ENCODE results near the gene CRISPLD2.

Gene CRISPLD2, protein sequence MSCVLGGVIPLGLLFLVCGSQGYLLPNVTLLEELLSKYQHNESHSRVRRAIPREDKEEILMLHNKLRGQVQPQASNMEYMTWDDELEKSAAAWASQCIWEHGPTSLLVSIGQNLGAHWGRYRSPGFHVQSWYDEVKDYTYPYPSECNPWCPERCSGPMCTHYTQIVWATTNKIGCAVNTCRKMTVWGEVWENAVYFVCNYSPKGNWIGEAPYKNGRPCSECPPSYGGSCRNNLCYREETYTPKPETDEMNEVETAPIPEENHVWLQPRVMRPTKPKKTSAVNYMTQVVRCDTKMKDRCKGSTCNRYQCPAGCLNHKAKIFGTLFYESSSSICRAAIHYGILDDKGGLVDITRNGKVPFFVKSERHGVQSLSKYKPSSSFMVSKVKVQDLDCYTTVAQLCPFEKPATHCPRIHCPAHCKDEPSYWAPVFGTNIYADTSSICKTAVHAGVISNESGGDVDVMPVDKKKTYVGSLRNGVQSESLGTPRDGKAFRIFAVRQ

DNA sequence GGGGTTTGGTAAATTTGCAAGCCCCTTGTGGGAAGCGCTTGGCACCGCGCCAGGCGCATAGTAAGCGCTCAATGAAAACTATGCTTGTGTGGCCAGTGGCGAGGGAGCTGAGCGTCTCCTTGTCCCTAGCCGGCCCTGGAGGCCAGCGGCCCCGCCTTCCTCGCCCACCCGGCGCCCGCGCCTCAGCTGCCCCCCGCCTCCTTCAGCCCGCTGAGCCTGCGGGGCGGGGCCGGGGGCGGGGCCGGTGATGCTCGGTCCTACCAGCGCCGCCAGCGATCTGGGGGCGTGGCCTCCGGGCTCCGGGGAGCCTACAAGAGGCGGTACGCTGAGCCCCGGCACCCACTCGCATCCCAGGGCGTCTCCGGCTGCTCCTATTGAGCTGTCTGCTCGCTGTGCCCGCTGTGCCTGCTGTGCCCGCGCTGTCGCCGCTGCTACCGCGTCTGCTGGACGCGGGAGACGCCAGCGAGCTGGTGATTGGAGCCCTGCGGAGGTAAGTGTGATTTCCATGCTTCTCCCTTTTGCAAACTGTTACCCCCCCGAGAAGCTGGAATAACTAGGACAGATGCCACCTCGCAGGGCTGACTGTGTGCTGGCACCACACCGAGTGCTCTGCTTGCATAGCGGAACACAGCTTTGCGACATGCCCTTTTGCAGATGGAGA is at the start of gene CRISPLD2:
TSS of gene CRISPLD2 (plus strand) at position 342 of the 661 bp plus-strand sequence. CDS start 18,511 bp downstream, outside the sequence.
- DNase-seq (ENCODE audit: low spot score), result peak; percentile 83

DNA sequence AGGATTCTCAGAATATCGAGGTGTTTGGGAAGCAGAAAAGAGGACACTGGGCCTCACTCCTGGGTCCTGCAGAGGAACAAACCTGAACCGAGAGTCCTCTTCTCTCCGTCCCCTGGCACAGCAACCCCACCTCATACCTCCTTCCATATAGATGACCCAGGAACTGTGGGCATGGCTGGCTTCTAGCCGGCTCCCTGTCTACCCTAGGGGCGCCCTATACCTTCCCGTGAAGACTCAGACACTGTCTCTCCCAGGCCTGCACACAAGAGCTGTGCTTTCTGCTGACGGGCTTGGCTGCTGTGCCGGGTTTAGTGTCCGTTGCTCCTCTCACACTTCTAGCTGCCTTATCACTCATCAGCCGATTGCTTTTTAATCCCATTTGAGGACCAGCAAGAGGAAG is 46.5 kb upstream of the CRISPLD2 start:
- DNase-seq (ENCODE audit: low spot score), result no peak

DNA sequence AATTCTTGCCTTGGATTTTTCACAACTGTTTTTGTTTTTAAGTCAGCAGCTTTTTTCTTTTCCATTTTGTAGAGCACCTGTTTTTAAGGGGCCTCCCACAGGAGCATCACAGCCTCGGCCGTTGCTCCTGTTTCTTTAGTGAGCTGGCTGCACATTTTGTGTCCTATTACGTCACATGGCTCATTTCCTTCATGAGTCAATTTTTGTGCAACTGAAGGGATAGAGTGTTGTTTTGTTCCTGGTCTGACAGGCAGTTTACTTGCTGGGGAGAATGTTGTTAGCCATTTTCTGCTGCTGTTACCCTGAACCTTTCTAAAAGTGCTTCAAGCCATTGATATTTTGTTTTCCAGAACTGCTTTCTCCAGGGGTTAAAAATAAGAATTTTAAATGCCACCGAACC is 45.0 kb upstream of the CRISPLD2 start:
- no peak for DNase-seq (ENCODE audit: low spot score)

DNA sequence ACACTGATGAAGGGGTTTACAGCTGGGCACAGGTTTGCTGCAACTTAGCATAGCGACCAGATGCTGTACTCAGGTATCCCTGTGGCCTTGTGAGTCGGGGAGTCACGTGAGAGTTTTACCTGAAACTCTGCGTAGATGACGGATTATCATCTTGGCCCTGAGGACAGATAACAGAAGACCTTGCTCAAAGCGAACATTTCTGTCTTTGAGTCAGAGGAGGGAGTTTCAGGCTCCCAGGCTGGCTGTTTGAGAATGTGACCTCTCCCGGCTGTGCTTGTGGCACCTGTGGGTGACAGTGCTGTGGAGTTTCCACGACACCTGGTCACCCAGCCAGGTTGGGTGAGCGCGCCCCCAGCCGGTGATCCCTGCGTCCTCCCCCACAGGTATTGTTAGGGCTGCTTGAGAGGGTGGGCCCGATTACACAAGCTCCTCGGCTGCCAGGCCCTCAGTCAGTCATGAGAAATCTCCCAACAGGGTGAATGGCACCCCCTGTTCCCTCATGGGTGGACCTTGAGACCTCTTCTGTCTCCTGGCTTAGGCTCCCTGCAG is 44.4 kb upstream of the CRISPLD2 start:
- no peak for DNase-seq (ENCODE audit: low spot score)

DNA sequence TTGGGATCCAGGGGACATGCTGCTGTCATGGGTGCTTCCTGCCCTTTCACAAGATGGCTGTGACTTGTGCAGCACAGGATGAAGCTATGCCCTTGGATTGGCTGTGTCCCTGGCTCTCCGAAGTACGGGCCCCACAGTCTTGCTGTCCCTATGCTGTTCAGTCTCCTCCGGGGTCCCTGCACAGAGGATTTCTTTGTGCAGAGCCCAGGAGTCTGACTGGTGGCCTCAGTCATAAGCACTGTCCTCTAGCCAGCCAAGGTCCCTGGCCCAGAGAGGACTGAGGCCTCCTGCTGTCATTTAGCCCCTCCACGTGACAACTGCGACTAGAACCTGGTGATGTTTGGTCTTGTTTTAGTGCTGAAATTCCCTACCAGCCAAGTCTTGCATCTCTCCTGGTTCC is 42.4 kb upstream of the CRISPLD2 start:
- no peak for DNase-seq (ENCODE audit: low spot score)

DNA sequence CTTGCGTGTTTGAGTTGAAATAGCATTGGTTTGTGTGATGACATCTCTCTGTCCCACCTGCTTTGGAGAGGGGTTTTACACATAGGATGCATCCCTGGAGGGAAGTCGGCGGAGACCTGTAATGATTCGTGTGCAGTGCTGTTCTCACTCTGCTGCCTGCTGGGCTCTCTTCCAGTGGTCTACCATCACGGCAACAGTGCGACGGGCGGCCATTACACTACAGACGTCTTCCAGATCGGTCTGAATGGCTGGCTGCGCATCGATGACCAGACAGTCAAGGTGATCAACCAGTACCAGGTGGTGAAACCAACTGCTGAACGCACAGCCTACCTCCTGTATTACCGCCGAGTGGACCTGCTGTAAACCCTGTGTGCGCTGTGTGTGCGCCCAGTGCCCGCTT is 41.1 kb upstream of the CRISPLD2 start:
- no peak for DNase-seq (ENCODE audit: low spot score)

DNA sequence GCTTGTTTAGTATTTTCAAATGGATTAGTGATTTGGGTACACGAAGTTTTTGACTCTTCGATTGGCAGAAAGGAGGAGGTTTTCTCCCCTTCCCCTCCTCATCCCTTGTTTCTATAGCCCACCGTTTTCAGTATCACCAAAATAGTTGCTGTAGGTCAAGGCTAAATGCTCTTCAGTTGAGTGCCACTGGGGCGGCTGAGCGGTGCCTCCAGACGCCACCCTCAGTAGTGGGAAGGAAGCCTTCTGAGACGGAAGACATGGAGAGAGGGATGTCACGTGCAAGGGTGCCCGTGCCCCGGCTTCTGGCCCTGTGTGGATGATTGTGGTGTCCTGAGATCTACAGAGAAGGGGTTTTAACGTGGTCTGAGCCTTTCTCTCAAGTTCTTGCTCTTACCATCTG is 39.7 kb upstream of the CRISPLD2 start:
- no peak for DNase-seq (ENCODE audit: low spot score)

DNA sequence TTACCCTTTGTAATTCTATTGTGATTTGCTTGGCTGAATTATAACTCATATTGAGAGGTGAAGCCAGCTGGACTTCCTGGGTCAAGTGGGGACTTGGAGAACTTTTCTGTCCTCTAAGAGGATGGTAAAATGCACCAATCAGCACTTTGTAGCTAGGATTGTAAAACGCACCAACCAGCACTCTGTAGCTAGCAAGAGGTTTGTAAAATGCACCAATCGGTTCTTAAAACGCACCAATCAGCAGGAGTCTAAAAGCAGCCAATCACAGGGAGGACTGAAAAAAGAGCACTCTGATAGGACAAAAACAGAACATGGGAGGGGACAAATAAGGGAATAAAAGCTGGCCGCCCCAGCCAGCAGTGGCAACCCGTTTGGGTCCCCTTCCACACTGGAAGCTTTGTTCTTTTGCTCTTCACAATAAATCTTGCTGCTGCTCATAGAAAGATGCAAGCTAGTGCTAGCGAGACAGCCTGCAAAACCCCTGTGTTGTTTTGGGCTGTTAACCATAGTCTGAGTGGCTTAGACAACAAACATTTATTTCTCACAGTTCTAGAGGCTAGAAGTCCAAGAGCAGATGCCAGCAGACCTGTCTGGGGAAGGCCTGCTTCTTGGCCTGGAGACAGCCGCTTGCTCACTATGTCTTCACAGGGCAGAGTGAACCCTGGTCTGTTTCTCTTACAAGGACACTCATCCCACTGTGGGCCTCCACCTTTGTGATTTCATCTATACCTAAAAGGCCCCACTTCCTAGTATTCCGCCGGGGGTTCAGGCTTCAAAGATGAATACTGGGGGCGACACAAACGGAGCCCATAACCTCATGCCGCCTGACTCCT is 39.0 kb upstream of the CRISPLD2 start:
- DNase-seq (ENCODE audit: low spot score), result no peak

DNA sequence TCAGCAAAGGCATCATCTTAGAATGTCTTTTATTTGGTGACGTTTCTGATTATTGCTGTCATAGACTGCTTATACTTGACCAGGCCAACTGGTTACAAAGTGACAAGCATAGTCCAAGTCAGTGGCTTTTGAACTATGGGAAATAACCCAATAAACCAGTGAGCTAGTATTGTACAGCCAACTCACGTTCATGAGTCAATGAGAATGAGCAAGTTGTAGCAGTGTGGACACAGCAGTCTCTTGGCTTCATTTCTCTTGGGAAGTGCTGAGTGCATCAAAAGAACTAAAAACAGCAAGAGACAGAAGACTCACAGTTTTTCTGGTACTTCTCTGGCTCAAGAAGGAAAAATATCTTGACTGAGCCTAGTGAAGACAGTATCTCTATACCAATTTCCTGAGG is 36.9 kb upstream of the CRISPLD2 start:
- no peak for DNase-seq (ENCODE audit: low spot score)

DNA sequence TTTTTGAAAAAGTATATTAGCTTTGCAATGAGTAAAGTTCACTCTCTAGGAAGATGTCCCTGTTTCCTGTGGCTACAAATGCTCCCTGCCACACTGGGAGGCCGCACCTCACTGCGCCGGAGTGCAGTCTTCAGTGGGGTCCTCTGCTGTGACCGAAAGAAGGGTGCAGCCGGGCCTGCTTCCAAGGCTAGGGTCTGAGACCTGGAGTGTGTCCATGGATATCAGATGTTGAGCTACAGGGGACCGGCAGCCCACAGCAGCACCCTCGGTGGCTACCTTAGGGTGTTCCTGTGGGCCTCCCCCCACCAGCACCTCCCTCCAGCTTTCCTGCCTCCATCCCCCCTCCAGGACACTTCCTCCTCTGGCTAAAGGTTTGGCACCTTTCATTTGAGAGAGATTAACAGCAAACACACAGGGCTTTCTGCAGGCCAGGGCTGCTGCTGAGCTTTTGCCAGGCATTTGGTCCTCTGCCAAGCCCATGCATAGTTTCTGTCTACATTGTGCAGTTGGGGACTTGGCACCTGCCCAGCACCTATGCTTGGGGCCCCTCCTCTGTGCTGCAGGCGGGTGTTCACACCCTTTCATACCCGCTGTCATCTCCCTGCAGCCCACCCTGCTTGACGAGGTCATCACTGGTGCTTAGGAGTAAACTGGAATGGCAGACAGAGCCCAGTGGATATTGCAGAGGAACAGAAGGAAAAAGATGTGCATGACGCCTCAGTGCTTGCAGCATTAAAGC is 33.8 kb upstream of the CRISPLD2 start:
- DNase-seq (ENCODE audit: low spot score), result no peak

DNA sequence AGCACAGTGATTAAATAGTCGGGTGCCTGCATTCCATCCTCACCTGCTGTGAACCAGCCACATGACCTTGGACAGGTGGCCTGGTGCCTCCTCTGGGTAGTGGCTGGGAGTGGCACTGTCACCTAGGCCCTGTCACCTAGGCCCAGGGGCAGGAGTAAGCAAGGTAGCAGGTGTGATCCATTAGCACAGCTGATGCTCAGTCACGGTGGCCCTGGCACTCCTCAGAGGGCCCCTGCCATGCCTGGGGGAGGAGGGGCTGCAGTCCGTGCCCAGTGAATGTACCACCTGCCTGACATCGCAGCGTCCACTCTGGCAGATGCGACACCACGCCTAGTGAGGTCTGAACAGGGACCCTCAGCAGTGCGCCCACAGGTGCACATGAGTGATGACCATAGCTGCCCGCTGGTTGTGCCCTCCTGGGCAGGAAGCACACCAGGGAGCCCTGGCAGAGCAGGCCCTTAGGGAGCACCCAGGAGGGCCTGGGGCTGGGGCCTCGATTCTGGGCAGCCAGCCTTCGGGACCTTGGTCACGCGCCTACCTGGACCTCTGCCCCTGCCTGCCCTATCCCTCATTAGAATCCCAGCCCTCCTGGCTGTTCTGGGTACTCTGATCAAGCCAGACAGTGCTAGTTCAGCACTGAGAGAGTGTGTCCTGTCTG is 33.1 kb upstream of the CRISPLD2 start:
- DNase-seq (ENCODE audit: low spot score), result no peak

DNA sequence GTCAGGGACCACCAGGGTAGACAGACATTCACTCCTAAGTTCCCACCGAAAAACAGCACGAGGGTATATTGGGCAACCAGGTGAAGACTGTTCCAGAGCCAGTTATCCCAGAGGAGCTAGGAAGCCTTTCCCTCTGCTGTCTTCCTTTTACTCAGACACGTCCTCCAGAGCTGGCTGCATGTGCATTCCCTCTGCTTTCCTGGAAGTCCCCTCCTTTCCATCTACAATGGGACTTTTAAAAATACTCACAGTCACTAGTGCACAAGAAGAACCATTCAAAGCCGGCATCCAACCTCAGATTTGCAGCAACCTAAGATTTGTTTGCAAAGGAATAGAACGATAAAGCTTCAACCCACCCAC is 32.5 kb upstream of the CRISPLD2 start:
- no peak for DNase-seq (ENCODE audit: low spot score)

DNA sequence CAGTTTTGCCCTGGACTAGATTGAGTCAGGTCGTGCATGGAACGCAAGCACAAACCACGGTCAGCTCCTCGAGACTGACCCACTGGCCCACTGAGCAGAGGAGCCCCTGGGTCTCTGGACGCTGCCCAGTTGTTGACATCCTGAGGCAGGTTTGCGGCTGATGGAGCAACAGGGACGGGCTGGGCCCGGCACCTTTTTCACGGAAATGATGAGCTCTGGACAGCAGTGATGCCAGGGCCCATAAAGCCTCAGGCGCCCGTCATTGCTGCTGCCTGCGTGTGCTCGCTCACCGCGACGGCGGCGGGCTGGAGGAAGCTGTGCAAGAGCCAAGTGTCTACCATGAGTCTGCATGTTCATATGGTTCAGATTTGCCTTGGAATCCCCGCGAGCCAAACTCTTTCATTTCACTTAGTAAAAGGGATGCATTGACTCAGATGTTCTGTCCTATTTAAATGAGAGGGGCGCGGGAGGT is 30.8 kb upstream of the CRISPLD2 start:
- DNase-seq (ENCODE audit: low spot score), result no peak

DNA sequence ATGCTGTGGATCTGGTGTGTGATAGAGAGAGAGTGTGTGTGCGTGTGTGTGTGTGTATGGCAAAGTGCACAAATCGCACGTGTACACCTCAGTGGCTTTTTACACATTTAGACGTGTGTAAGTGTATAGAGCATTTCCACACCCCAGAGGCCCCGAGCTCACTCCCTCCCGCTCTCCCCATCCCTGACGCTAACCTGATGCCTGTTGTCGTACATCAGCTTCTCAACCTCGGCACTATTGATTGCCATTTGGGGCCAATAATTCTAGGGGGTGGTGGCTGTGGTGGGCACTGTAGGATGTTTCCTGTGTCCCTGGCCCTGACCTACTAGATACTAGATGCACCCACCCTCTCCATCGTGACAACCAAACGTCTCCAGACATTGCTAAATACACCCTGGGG is 30.4 kb upstream of the CRISPLD2 start:
- DNase-seq (ENCODE audit: low spot score), result no peak

DNA sequence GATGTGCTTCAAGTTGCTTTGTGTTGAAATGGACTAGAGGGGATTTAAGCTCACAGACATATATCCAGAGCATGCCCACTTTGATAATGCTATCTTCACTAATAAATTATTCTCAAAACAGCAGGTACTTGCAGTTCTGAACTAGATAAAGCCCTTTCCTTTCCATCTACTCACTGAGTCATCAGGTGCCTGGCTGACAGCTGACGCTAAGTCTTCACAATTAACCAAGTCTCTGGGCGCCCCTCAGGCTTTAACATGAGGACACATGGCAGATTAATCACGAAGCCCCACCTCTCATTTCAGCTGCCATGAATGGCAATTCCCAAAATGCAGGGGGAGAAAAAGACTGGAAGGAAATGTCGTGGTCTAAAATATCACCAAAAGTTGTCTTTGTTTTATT is 29.5 kb upstream of the CRISPLD2 start:
- DNase-seq (ENCODE audit: low spot score), result no peak

DNA sequence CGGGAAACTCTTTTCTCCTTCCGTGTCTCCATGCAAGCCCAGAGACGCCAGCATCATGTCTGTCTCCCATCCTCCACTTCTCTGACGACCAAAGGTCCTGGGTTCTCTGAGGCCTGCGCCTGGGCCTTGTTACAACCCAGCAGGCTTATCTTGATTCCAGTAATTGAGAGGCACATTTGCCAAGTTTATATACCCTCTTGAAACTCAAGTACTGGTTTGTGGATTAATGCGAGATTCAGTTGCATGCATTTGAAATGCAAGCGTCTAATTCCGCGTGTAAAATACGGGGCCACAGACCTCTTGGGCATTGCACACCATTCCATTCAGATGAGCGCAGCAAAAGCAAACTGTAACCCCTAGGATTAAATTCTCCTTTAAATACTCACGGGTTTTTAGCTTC is 28.7 kb upstream of the CRISPLD2 start:
- DNase-seq (ENCODE audit: low spot score), result no peak

DNA sequence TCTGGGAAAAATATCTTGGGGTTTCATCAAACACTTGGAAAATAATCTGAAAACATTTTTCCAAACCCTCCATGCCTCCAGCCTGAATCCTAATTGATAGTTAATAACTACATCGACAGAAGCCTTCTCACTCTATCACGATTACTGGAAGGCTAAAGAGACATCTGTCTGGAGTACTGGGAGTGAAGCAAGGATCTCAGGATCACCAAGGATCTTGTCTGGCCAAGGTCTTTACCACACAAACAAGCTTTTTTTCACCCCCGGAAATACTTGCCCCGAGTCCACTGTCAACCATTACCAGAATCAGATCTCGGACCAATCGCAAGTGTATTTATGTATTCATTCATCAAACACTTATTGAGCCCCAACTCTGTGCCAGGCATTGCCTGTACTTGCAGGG is 28.3 kb upstream of the CRISPLD2 start:
- DNase-seq (ENCODE audit: low spot score), result no peak

DNA sequence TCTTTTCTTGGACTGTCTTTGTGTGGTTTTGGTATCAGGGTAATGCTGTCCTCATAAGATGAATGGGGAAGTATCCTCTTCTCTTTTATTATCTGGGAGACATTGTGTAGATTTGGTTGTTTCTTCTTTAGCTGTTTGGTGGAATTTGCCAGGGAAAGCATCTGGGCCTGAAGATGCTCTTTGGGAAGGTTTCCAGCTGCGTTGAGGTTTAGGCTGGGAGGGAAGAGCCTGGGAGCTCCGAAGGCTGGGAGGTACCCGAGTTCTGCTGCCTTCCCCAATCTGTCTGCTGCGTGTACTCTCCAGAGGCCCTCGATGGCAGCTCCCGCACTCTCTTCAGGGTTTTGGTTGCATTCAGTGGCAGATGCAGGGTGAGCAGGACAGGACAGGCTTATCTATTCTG is 25.6 kb upstream of the CRISPLD2 start:
- no peak for DNase-seq (ENCODE audit: low spot score)

DNA sequence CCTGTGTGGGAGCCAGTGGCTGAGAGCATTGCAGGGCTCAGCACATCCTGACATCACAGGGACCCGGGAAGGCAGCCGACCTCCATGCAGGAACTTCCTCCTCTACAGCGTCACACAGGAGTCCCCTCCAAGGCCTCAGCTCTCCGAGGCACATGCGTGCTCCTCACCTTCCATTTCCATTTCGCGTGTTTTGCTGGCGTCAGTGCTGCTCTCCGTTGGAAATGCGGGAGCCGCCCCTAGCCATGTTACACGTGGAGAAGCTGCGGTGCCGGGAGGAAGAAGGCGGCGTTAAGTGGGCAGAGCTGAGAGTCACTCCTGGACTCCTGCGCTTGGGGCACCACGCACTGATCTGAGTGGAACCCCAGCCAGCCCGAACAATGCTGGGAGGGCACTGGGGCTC is 25.2 kb upstream of the CRISPLD2 start:
- DNase-seq (ENCODE audit: low spot score), result no peak

DNA sequence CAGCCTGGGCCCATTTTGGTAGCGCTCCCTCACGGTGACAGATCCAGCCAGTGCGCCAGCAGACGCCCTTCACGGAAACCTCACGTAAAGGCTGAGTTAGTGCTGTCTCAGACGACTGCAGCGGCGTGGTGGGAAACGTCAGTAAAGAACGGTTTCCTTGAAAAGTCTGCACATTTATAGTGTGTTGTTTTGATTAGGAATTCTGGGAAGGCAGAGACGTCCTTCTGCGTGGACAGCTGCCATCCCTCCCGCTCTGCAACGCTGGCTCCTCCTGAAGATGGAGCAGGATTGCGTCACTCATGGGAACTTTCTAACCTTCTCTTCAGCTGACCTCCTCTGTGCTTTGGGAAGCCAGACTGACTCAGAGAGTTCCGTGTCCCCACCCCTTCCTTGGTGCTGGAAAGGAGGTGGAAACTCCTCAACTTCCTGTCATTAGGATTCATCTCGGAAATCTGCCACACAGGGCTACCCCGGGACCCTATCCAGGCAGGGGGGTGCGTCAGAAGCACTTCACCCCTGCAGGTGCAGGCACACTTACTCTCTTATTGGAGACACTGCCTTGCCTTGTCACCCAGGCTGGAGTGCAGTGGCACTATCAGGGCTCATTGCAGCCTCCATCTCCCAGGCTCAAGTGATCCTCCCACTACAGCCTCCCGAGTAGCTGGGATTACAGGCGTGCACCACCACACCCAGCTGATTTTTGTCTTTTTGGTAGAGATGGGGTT is 24.3 kb upstream of the CRISPLD2 start:
- no peak for DNase-seq (ENCODE audit: low spot score)
